ENCODE measurements around the gene RAD54L.
"Not testable (repeated sequence)": the region's sequence is repeated elsewhere in the genome, so short reads cannot be mapped to it uniquely, and the experiment has no call there.

Gene RAD54L

GRCh38 chr1:46241733-46242132 is 5.8 kb upstream of the RAD54L start:
- DNase-seq (ENCODE audit: low read depth) = not testable (repeated sequence)

GRCh38 chr1:46242918-46243317 is 4.6 kb upstream of the RAD54L start:
- no peak for DNase-seq (ENCODE audit: low read depth)

- not testable (repeated sequence) for DNase-seq (ENCODE audit: low read depth)
Measured at GRCh38 chr1:46243831-46244230, 3.7 kb upstream of the RAD54L start.

GRCh38 chr1:46244656-46245371 is 2.7 kb upstream of the RAD54L start:
- DNase-seq (ENCODE audit: low read depth) = peak; percentile 22

- DNase-seq (ENCODE audit: low read depth) = not testable (repeated sequence)
Measured at GRCh38 chr1:46246136-46246535, 1.4 kb upstream of the RAD54L start.

- DNase-seq (ENCODE audit: low read depth) = peak; percentile 69
Measured at GRCh38 chr1:46246548-46247435, 771 bp upstream of the RAD54L start.

- no peak for DNase-seq (ENCODE audit: low read depth)
Measured at GRCh38 chr1:46248122-46248920, 758 bp downstream of the RAD54L start.

GRCh38 chr1:46254668-46255067 is 7.1 kb downstream of the RAD54L start:
- DNase-seq (ENCODE audit: low read depth) = no peak

GRCh38 chr1:46256523-46256922 is 9.0 kb downstream of the RAD54L start:
- DNase-seq (ENCODE audit: low read depth) = no peak

- no peak for DNase-seq (ENCODE audit: low read depth)
Measured at GRCh38 chr1:46262508-46262907, 14.9 kb downstream of the RAD54L start.

- DNase-seq (ENCODE audit: low read depth) = no peak
Measured at GRCh38 chr1:46263146-46263545, 15.6 kb downstream of the RAD54L start.

GRCh38 chr1:46268578-46268977 is 21.0 kb downstream of the RAD54L start:
- no peak for DNase-seq (ENCODE audit: low read depth)

- peak; percentile 26 for DNase-seq (ENCODE audit: low read depth)
Measured at GRCh38 chr1:46274225-46275029, 26.9 kb downstream of the RAD54L start.

GRCh38 chr1:46275030-46275337 is 27.4 kb downstream of the RAD54L start:
- no peak for DNase-seq (ENCODE audit: low read depth)

- no peak for DNase-seq (ENCODE audit: low read depth)
Measured at GRCh38 chr1:46277658-46278373, 30.3 kb downstream of the RAD54L start.

- peak; percentile 9 for DNase-seq (ENCODE audit: low read depth)
Measured at GRCh38 chr1:46278807-46279206, 31.2 kb downstream of the RAD54L start.

- no peak for DNase-seq (ENCODE audit: low read depth)
Measured at GRCh38 chr1:46280092-46280491, 32.5 kb downstream of the RAD54L start.

GRCh38 chr1:46281021-46281420 is 33.5 kb downstream of the RAD54L start:
- no peak for DNase-seq (ENCODE audit: low read depth)

GRCh38 chr1:46284058-46284457 is 36.5 kb downstream of the RAD54L start:
- DNase-seq (ENCODE audit: low read depth) = no peak

- peak; percentile 58 for DNase-seq (ENCODE audit: low read depth)
Measured at GRCh38 chr1:46284597-46285564, 37.3 kb downstream of the RAD54L start.

Data from iris pigment epithelial cell (primary cell).